ENCODE results near the gene FNDC3A. TPM values are rescaled to one million over a fixed set of nuclear protein-coding genes. Genes with fewer than 3 reads are reported as not detected.

FNDC3A gene
- total RNA-seq, 4 donors from 2014 or later: 31.3 to 129 (median 69.9) TPM

- peak overlapping the region; percentile 99 to 100 for H3K27ac ChIP-seq
- intact Hi-C loops (cut with DNase I; ENCODE audit: low total_unique reads): no loop called here
Measured at GRCh38 chr13:48977286-48977625, 1.5 kb downstream of the FNDC3A start.

GRCh38 chr13:48977973-48978372, 2.3 kb downstream of the FNDC3A start:
- Histone ChIP-seq H3K9me3 (no peaks in the 10 kb centered on the region), H3K36me3 (no peaks in the 10 kb centered on the region), H3K27me3 (no peaks in the 10 kb centered on the region), H3K27ac (peak overlapping the region in 1 of 2 donors; percentile 99), H3K4me3 (no peak overlapping the region), H3K4me1 (no peaks in the 10 kb centered on the region)
- TF ChIP-seq POLR2A (IDR thresholded peaks at IDR 0.05) (no peak), CTCF (IDR thresholded peaks at IDR 0.05) (no peak)
- intact Hi-C loops (cut with DNase I; ENCODE audit: low total_unique reads): no loop called here
- no peak for DNase-seq

More at GRCh38 chr13:48977286-48977625, 1.5 kb downstream of the FNDC3A start:
- Histone ChIP-seq H3K4me3 (peak overlapping the region; percentile 64 to 81), H3K36me3 (no peaks in the 10 kb centered on the region), H3K9me3 (no peaks in the 10 kb centered on the region), H3K27me3 (no peaks in the 10 kb centered on the region), H3K4me1 (no peaks in the 10 kb centered on the region)
- TF ChIP-seq POLR2A (IDR thresholded peaks at IDR 0.05): no peak
- TF ChIP-seq CTCF (IDR thresholded peaks at IDR 0.05): no peak
- DNase-seq: no peak

- no peaks in the 10 kb centered on the region for H3K27me3 ChIP-seq
- DNase-seq: no peak
- no peaks in the 10 kb centered on the region for H3K4me1 ChIP-seq
- no peak overlapping the region for H3K27ac ChIP-seq
- intact Hi-C loops (cut with DNase I; ENCODE audit: low total_unique reads): no loop called here
- no peaks in the 10 kb centered on the region for H3K36me3 ChIP-seq
- H3K4me3 ChIP-seq: no peak overlapping the region
- H3K9me3 ChIP-seq: no peaks in the 10 kb centered on the region
- no peak for TF ChIP-seq CTCF (IDR thresholded peaks at IDR 0.05)
- no peak for TF ChIP-seq POLR2A (IDR thresholded peaks at IDR 0.05)
Measured at GRCh38 chr13:48978942-48979601, 3.4 kb downstream of the FNDC3A start.

- Histone ChIP-seq H3K4me3 (no peak overlapping the region), H3K36me3 (no peaks in the 10 kb centered on the region), H3K27me3 (no peaks in the 10 kb centered on the region), H3K4me1 (no peaks in the 10 kb centered on the region), H3K27ac (no peak overlapping the region), H3K9me3 (no peaks in the 10 kb centered on the region)
- DNase-seq: no peak
- intact Hi-C loops (cut with DNase I; ENCODE audit: low total_unique reads): no loop called here
- no peak for TF ChIP-seq CTCF (IDR thresholded peaks at IDR 0.05)
- no peak for TF ChIP-seq POLR2A (IDR thresholded peaks at IDR 0.05)
Measured at GRCh38 chr13:48979892-48980291, 4.2 kb downstream of the FNDC3A start.

GRCh38 chr13:48983331-48983730, 7.6 kb downstream of the FNDC3A start:
- TF ChIP-seq CTCF (IDR thresholded peaks at IDR 0.05) (no peak), POLR2A (IDR thresholded peaks at IDR 0.05) (no peak)
- intact Hi-C loops (cut with DNase I; ENCODE audit: low total_unique reads): no loop called here
- H3K4me1 ChIP-seq: no peaks in the 10 kb centered on the region

More at GRCh38 chr13:48983331-48983730, 7.6 kb downstream of the FNDC3A start:
- no peak overlapping the region for H3K27ac ChIP-seq
- DNase-seq: no peak
- H3K27me3 ChIP-seq: no peaks in the 10 kb centered on the region
- H3K36me3 ChIP-seq: no peaks in the 10 kb centered on the region
- H3K4me3 ChIP-seq: no peak overlapping the region
- H3K9me3 ChIP-seq: no peaks in the 10 kb centered on the region
